Thyroid gland (tissue), 4 donors: Measurements from ENCODE around the gene ATP2C1.

Source experiments
- CTCF ChIP-seq, 6 experiments: fragments of 200-600 bp in 3 of 6; fragments of 450-650 bp in 3 of 6; sonication (generic) in 3 of 6; IDR thresholded peaks; one replicate each; pipeline ENCODE4 v1.5.1; 2016 to 2019; ENCODE audit warnings: antibody characterized with exemption in 6 of 6, mild to moderate bottlenecking in 2 of 6, inconsistent platforms in 1 of 6, moderate library complexity in 1 of 6
- POLR2A ChIP-seq, 2 donors: fragments of 450-650 bp; IDR thresholded peaks; one replicate each; pipeline ENCODE4 v1.6.1; 2017; ENCODE audit warnings: antibody characterized with exemption in 2 of 2, mild to moderate bottlenecking in 2 of 2, moderate library complexity in 1 of 2

GRCh38 chr3:130956721-130957120 lies 62.8 kb downstream of the ATP2C1 start:
- TF ChIP-seq POLR2A (IDR thresholded peaks at IDR 0.05) (no peak), CTCF (IDR thresholded peaks at IDR 0.05) (no peak)
